BJ (cell line): ENCODE measurements around the gene RANBP3L. TPM values are rescaled to one million over a fixed set of nuclear protein-coding genes. Genes with fewer than 3 reads are reported as not detected.

Experiments
- CTCF ChIA-PET: fragments of 350-600 bp; formaldehyde crosslinking; extraction: SDS; loops from one replicate; lab custom pipeline; 2021; ENCODE audit warnings: antibody characterized with exemption, inconsistent platforms; lab: Yijun Ruan, JAX
- POLR2A ChIA-PET: fragments of 300-600 bp; sonication (Branson Sonifier 250); formaldehyde crosslinking; extraction: SDS; loops from one replicate; lab custom pipeline; 2021; ENCODE audit warnings: antibody characterized with exemption; lab: Charles Lee
- DNase-seq: peaks from one replicate; pipeline ENCODE4 v3.0.0-alpha.2; 2011; ENCODE audit warnings: low read depth
- H3K27me3 ChIP-seq: 2 replicates; pipeline ENCODE4 v1.6.0; 2011; ENCODE audit warnings: low read length; ENCODE audit not compliant: control insufficient read depth, insufficient read depth
- H3K36me3 ChIP-seq: 2 replicates; pipeline ENCODE4 v1.5.1; 2011; ENCODE audit warnings: low read length; ENCODE audit not compliant: control insufficient read depth, insufficient read depth
- H3K4me3 ChIP-seq: 2 replicates; pipeline ENCODE4 v1.5.1; 2011; ENCODE audit warnings: low read depth, mild to moderate bottlenecking, control low read depth, low read length
- CTCF ChIP-seq: IDR thresholded peaks from 2 replicates; pipeline ENCODE4 v1.5.1; 2011; ENCODE audit warnings: low read depth, mild to moderate bottlenecking, control low read depth, inconsistent platforms, low read length, moderate library complexity; ENCODE audit not compliant: insufficient read depth
- polyA plus RNA-seq: library from polyadenylated mRNA; depleted of rRNA; stranded (reverse); fragments of >200 nt; gene quantifications from 2 replicates; pipeline ENCODE4 v1.2.3, GENCODE V29; 2011

The RANBP3L gene
- polyA plus RNA-seq, 1 experiment: not detected

GRCh38 chr5:36236801-36237200 lies 64.9 kb downstream of the RANBP3L start:
- DNase-seq: no peak
- TF ChIP-seq CTCF: no peak
- H3K36me3 ChIP-seq: no peaks in the 10 kb centered on the region
- ChIA-PET CTCF (interaction anchor here (0.5 kb wide), 1 partner anchor 1390 kb away, joined by 3 read pairs; no protein-coding TSS in a partner anchor), POLR2A (no interaction called here)
- H3K4me3 ChIP-seq: no peak overlapping the region
- no peaks in the 10 kb centered on the region for H3K27me3 ChIP-seq

GRCh38 chr5:36232533-36232932 lies 69.2 kb downstream of the RANBP3L start:
- Histone ChIP-seq H3K36me3 (no peaks in the 10 kb centered on the region), H3K4me3 (no peak overlapping the region), H3K27me3 (no peaks in the 10 kb centered on the region)
- TF ChIP-seq CTCF: no peak
- ChIA-PET POLR2A (no interaction called here), CTCF (interaction anchor here (1.6 kb wide), 1 partner anchor 9 kb away, joined by 3 read pairs; the partner anchor contains the start of gene NADK2)
- no peak for DNase-seq

- Histone ChIP-seq H3K27me3 (no peaks in the 10 kb centered on the region), H3K36me3 (no peaks in the 10 kb centered on the region), H3K4me3 (no peak overlapping the region)
- POLR2A ChIA-PET: interaction anchor here (0.7 kb wide), 1 partner anchor 11 kb away, joined by 4 read pairs; no protein-coding TSS in a partner anchor
- TF ChIP-seq CTCF: no peak
- CTCF ChIA-PET: interaction anchor here (1.2 to 2.2 kb wide), 3 partner anchors 9 to 152 kb away, joined by 3 to 12 read pairs (median 4); partner anchors contain the start of gene NADK2
- DNase-seq: no peak
Observed at GRCh38 chr5:36230151-36230790, 71.4 kb downstream of the RANBP3L start.

GRCh38 chr5:36228505-36228904 lies 73.2 kb downstream of the RANBP3L start:
- DNase-seq: no peak
- TF ChIP-seq CTCF: no peak
- POLR2A ChIA-PET: no interaction called here
- Histone ChIP-seq H3K4me3 (no peak overlapping the region), H3K36me3 (no peaks in the 10 kb centered on the region), H3K27me3 (no peaks in the 10 kb centered on the region)
- CTCF ChIA-PET: interaction anchor here (0.9 to 1.1 kb wide), 3 partner anchors 13 to 51 kb away, joined by 3 to 4 read pairs (median 3); partner anchors contain the start of gene NADK2

GRCh38 chr5:36227046-36227445 lies 74.7 kb downstream of the RANBP3L start:
- ChIA-PET CTCF (interaction anchor here (1.2 to 1.7 kb wide), 2 partner anchors 11 to 15 kb away, joined by 4 to 5 read pairs; partner anchors contain the start of gene NADK2), POLR2A (no interaction called here)
- no peaks in the 10 kb centered on the region for H3K27me3 ChIP-seq
- TF ChIP-seq CTCF: no peak
- H3K4me3 ChIP-seq: no peak overlapping the region
- DNase-seq: no peak
- no peaks in the 10 kb centered on the region for H3K36me3 ChIP-seq
